Measurements from ENCODE around the gene ECSIT.
"Not testable (repeated sequence)": the region's sequence is repeated elsewhere in the genome, so short reads cannot be mapped to it uniquely, and the experiment has no call there.

The ECSIT gene

DNA sequence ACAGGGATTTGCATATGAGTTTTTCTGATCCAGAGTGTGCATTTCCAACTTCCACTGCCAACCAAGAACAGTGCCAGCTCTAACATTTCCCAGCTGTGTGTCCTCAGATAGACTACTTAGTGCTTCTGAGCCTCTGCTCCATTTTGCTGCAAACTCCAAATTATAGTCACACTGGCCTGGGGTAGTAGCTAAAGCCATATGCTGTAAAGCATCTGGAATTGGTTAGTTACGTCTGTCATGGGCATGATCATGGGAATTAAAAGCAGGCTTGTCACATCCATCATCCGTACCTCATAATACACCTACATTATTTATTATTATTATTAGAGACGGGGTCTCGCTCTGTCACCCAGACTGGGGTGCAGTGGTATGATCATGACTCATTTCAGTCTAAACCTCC is 55.2 kb downstream of the ECSIT start:
- DNase-seq = no peak

DNA sequence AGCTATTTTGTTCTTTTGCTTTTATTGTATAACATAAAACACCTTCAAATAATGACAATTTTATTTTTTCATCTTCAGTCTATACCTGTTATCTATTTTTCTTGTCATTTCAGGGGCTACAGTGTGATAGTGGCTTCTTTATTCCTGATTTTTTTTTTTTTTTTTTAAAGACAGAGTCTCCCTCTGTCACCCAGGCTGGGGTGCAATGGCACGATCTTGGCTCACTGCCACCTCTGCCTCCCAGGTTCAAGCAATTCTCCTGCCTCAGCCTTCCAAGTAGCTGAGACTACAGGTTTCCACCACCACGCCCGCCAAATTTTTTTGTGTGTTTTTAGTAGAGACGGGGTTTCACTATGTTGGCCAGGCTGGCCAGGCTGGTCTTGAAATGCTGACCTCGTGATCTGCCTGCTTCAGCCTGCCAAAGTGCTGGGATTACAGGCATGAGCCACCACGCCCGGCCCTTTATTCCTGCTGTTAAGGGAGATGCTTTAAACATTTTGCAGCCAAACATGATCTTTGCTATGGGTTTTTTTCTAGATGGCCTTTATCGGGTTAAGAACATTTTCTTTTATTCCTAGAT is 60.6 kb downstream of the ECSIT start:
- not testable (repeated sequence) for DNase-seq

DNA sequence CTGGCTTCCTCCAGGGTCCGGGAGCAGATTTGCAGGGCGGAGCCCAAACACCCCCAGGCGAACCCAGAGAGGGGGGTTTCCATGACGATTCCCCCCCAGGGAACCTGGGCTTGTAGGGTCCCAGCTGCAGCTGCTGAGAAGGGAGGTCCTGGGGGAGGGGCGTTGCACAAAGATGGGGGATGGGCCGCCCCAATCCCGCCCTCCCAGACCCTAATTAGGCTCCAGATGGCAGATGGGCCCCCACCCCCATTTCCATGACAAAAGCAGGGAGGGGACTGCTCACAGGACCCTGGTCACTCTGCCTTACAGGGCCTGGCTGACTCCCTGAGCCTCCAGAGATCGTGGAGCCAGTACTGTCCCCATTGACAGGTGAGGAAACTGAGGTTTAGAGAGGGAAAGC is 63.3 kb downstream of the ECSIT start:
- DNase-seq = no peak

DNA sequence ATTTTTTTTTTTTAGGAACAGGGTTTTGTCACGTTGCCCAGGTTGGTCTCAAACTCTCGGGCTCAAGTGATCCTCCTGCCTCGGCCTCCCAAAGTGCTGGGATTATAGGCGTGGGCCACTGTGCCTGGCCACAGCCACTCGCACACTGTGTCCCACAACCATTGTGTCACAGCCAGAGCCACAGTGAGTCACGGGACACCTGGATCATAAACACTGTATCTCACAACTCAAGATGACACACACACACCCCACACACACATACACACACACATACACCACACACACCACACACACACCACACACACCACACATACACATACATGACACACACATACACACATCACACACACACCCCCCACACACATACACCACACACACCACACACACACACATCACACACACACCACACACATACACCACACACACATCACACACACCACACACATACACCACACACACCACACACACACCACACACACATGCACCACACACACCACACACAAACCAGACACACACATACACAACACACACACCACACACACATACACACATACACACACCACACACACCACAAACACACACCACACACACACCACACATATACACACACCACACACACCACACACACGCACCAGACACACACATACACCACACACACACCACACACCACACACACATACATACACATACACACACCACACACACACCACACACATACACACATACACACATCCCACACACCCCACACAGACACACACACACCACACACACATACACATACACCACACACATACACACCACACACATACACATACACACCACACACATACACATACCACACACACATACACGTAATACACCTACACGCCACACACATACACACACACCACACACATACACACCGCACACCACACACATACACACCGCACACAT is 64.3 kb downstream of the ECSIT start:
- no peak for DNase-seq

DNA sequence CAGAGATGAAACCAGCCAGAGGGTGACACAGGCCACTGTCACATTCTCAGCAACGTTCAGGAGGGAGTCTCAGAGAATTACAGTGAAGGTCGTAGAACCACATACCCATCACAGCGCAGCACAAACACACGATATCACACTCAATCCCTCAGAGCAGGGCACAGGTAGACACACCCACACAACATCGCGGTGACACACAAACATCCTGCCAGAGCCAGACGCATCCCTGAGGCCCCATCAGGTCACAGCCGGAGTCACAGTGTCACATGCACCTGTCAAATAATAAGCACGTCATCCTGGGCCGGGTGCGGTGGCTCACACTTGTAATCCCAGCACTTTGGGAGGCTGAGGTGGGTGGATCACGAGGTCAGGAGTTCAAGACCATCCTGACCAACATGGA is 65.5 kb downstream of the ECSIT start:
- no peak for DNase-seq

DNA sequence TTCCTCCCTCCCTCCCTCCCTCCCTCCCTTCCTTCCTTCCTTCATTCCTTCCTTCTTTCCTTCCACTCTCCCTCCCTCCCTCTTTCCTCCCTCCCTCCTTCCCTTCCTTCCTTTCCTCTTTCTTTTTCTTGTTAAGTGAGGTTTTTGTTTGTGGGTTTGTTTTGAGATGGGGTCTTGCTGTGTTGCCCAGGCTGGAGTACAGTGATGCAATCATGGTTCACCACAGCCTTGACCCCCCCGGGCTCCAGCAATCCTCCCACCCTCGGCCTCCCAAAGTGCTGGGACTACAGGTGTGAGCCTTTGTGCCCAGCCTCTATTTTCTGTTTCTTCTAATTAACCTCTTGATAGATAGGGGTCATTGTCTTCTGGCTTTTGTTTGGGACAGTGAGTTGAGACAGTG is 67.5 kb downstream of the ECSIT start:
- no peak for DNase-seq

DNA sequence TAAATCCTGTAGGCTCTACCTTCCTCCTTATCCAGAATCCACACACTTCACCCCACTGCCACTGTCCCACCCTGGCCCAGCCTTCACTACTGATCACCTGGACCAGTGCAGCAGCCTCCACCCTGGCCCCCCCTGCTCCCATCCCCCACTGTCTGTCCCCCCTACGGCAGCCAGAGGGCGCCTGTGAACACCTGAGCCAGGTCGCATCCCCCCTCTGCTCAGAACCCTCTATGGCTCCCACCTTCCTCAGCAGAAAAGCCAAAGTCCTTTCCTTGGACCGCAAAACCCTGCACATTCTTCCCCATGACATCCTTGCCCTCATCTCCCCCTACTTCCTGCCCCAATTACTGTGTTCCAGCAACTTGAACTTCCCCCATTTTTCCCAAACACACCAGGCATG is 68.7 kb downstream of the ECSIT start:
- no peak for DNase-seq

DNA sequence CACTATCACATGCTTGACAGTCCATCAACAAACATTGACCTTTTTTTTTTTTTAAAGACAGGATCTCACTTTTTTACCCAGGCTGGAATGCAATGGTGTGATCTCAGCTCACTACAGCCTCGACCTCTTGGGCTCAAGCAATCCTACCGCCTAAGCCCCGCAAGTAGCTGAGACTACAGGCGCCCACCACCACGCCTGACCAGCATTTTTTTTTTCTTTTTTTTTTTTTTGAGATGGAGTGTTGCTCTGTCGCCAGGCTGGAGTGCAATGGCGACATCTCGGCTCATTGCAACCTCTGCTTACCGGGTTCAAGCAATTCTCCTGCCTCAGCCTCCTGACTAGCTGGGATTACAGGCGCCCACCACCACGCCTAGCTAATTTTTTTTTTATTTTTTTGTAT is 70.0 kb downstream of the ECSIT start:
- not testable (repeated sequence) for DNase-seq

DNA sequence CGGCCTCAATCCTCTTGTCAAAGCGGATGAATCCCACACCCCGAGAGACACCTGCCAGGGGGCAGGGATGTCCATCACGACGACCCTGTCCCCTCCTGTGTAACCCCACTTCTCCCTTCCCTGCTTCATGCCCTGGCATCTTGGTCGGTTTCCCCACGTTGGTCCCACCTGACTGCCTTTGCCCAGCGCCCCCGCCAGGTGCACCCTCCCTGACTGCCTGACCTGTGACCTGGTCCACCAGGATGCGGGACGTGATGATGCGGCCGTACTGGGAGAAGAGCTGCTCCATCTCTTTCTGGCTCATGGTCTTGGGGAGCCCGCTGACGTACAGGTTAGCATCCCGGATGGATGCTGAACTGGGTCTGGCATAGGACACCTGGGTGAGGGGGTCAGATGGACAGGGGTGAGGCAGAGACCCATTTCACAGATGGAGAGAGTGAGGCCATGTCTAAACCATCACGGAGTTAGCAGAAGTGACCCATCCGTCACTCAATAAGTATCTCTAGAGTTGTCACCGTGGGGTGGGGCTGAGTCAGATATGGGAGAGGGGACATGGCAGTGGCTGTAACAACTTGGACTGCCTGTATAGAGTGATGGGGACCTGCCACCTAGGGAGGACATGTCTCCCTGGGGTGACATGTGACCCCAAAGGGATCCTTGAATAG is 70.6 kb downstream of the ECSIT start:
- no peak for DNase-seq

DNA sequence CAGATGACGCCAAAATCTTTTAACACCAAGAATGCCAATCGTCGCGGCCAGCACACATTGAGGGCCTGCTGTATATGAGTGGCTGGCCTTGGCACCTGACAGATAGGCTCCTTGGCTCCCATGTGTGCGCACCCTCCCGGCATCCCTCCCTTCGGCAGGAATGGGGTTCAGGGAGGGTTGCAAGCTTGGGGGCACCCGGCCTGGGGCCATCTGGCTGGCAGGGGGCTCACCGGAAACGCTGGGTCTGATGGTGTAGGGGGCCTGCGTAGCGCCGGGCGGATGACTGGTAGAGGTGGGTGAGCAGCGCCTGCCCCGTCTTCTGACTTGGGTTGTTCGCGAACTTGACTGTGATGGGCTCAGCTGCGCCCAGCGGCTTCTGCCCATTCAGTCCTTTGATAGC is 71.1 kb downstream of the ECSIT start:
- DNase-seq = no peak

DNA sequence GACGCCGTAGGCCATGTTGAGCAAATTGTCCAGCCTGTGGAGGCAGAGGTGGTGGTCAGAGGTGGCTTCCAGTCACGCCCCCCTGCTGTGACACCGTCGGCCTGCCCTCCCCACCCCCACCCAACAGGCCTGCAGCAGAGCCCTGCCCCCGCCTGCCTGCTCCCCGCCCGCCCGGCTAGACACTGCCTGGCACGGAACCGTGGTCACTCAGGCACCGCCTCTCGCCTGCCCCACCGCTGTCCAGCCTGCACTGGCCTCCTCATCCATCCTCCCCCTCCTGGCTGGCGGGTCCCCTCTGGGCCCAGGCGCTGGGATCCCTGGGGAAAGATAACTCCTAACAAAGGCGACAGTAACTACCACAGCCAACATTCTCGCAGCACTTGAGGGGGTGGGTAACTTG is 71.8 kb downstream of the ECSIT start:
- no peak for DNase-seq

DNA sequence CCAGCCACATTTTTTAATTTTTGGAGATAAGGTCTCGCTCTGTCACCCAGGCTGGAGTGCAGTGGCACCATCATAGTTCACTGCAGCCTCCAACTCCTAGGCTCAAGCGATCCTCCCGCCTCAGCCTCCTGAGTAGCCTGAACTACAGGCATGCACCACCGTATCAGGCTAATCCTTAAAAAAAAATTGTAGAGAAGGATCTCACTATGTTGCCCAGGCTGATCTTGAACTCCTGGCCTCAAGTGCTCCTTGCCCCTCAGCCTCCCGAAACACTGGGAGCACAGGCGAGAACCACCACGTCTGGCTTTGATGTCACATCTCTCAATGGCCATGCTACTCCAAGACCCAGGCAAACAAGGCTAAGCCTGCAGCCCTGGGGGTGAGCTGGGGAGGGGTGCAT is 72.3 kb downstream of the ECSIT start:
- DNase-seq = no peak
